Measurements from ENCODE around the gene NUDT1.

DNA sequence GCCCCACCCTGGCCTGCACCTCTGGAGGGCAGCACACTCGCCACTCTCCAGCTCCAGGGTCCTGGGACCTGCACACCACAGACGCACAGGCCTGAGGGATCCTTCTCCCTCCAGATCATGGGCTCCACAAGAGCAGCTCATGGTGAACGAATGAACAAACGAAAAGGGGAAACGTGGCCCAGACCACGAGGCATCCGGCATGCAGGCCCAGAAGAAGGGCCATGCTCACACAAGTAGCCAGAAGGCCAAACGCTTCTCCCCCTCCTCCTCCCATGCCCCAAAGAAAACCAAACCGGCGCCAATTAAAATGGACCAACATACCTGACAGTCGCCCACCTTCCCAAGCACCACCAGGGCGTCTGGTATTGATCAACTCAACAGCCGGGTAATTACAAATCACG is 39.7 kb upstream of the NUDT1 start:
- TF ChIP-seq POLR2A (IDR thresholded peaks at IDR 0.05; ENCODE audit: low read length) (no peak), GATA1 (IDR thresholded peaks at IDR 0.05; ENCODE audit: low read depth, low read length) (no peak)
